ENCODE results near the gene DALRD3. TPM values are rescaled to one million over a fixed set of nuclear protein-coding genes. Genes with fewer than 3 reads are reported as not detected.

Gene DALRD3
- total RNA-seq, 1 donor from 2014 or later, result 36.7 TPM

DNA sequence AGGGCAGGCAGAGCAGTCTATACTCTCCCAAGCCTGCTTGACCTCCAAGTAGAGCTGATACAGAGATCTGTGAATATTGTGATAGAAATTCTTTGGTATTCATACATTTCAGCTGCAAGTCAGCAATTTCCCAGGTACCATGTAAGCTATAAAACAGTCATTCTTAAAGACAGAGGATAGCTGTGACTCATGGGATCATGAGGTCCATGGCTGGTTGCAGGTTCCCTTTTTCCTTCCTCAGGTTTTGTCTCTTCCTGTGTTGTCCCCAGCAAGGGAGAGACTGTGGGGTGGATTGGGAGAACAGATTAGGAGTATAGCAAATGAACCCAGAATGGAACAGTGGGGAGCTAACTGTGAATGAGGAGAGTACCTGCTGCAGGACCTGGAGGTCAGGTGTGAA is 33.7 kb downstream of the DALRD3 start:
- H3K4me1 Mint-ChIP-seq, result peaks cover 11% of the 10 kb centered on the region
- H3K27me3 Mint-ChIP-seq, result no peaks in the 10 kb centered on the region
- ATAC-seq (ENCODE audit: low read depth) (no peak), DNase-seq (no peak)
- no peak for TF ChIP-seq CTCF (IDR thresholded peaks at IDR 0.05)
- no peak overlapping the region for H3K27ac Mint-ChIP-seq
- H3K4me3 Mint-ChIP-seq, result no peak overlapping the region
- H3K9me3 Mint-ChIP-seq, result no peaks in the 10 kb centered on the region
- ChIA-PET POLR2A (interaction anchor here (1.0 kb wide), 1 partner anchor 34 kb away, joined by 3 read pairs; the partner anchor contains the start of gene DALRD3), CTCF (interaction anchor here (1.1 to 1.4 kb wide), 2 partner anchors 45 to 170 kb away, joined by 3 read pairs; no protein-coding TSS in a partner anchor)
- intact Hi-C loops (cut with micrococcal nuclease), result no loop called here
- H3K36me3 Mint-ChIP-seq (ENCODE audit: low read depth), result peaks cover 59% of the 10 kb centered on the region

- intact Hi-C loops (cut with micrococcal nuclease), result no loop called here
- Mint-ChIP-seq H3K36me3 (ENCODE audit: low read depth) (peaks cover 68% of the 10 kb centered on the region), H3K27ac (no peak overlapping the region), H3K9me3 (no peaks in the 10 kb centered on the region), H3K4me3 (no peak overlapping the region), H3K27me3 (no peaks in the 10 kb centered on the region), H3K4me1 (peaks cover 2% of the 10 kb centered on the region)
- no peak for TF ChIP-seq CTCF (IDR thresholded peaks at IDR 0.05)
- ChIA-PET CTCF (no interaction called here), POLR2A (no interaction called here)
- ATAC-seq (ENCODE audit: low read depth), result no peak
- DNase-seq, result no peak
Measured at GRCh38 chr3:48983096-48983495, 35.3 kb downstream of the DALRD3 start.

DNA sequence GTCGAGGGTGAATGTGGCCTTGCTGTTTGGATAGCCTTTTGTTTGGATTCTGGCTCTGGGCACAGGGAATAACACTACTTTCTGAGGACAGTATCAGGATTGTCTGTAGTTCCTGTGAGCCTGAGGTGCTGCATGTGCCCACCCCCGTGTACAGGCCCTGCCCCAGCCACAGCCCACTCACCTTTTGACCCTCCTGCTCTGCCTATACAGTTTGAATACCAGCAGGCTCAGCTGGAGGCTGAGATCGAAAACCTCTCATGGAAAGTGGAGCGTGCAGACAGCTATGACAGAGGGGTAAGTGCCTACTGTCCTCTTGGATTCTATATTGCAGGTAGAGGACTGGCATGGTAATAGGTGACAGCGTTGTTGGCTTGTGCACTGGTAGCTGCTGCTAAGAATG is 35.7 kb downstream of the DALRD3 start:
- ATAC-seq (ENCODE audit: low read depth) (no peak), DNase-seq (no peak)
- intact Hi-C loops (cut with micrococcal nuclease), result no loop called here
- ChIA-PET CTCF (no interaction called here), POLR2A (no interaction called here)
- Mint-ChIP-seq H3K36me3 (ENCODE audit: low read depth) (peaks cover 72% of the 10 kb centered on the region), H3K27me3 (no peaks in the 10 kb centered on the region), H3K27ac (no peak overlapping the region), H3K4me3 (no peak overlapping the region), H3K9me3 (no peaks in the 10 kb centered on the region), H3K4me1 (no peaks in the 10 kb centered on the region)
- TF ChIP-seq CTCF (IDR thresholded peaks at IDR 0.05), result no peak

DNA sequence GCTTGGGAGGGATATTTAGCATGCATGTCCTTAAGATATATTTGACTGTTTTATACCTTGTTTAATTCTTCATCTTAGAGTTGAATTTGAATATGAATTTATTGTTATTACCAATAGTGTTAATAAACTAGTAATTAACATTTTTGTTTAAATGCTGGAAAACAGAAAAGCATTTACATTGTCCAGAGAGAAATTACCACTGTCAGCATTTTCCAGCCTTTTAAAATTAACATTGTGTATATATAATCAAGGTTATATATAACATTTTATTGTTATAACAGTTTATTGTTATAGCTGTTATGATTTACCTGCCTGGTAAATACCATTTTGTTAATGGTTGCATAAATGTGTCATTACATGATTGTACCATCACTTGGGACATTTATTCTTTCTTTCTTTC is 36.4 kb downstream of the DALRD3 start:
- no peak for DNase-seq
- POLR2A ChIA-PET, result no interaction called here
- CTCF ChIA-PET, result no interaction called here
- ATAC-seq (ENCODE audit: low read depth), result no peak
- Mint-ChIP-seq H3K4me3 (no peak overlapping the region), H3K27me3 (no peaks in the 10 kb centered on the region), H3K9me3 (no peaks in the 10 kb centered on the region), H3K4me1 (no peaks in the 10 kb centered on the region), H3K36me3 (ENCODE audit: low read depth) (peaks cover 74% of the 10 kb centered on the region), H3K27ac (no peak overlapping the region)
- no peak for TF ChIP-seq CTCF (IDR thresholded peaks at IDR 0.05)
- intact Hi-C loops (cut with micrococcal nuclease), result no loop called here

- ATAC-seq (ENCODE audit: low read depth) (no peak), DNase-seq (no peak)
- CTCF ChIA-PET, result no interaction called here
- H3K9me3 Mint-ChIP-seq, result no peaks in the 10 kb centered on the region
- no peaks in the 10 kb centered on the region for H3K4me1 Mint-ChIP-seq
- peaks cover 79% of the 10 kb centered on the region for H3K36me3 Mint-ChIP-seq (ENCODE audit: low read depth)
- no peak for TF ChIP-seq CTCF (IDR thresholded peaks at IDR 0.05)
- H3K27me3 Mint-ChIP-seq, result no peaks in the 10 kb centered on the region
- intact Hi-C loops (cut with micrococcal nuclease), result no loop called here
- H3K27ac Mint-ChIP-seq, result no peak overlapping the region
- H3K4me3 Mint-ChIP-seq, result no peak overlapping the region
- POLR2A ChIA-PET, result interaction anchor here (0.5 kb wide), 1 partner anchor 500 kb away, joined by 4 read pairs; no protein-coding TSS in a partner anchor
Measured at GRCh38 chr3:48980295-48980694, 38.1 kb downstream of the DALRD3 start.

Data from activated B cell treated with CpG ODN at 0.5 μM for 24 hours (primary cell).